ENCODE measurements around the gene TSKU.

GRCh38 chr11:76800466-76801200 is 17.5 kb downstream of the TSKU start:
- no peak for TF ChIP-seq CTCF (conservative IDR thresholded peaks at IDR 0.05; ENCODE audit: low read length)
- TF ChIP-seq EZH2phosphoT487 (IDR thresholded peaks at IDR 0.05; ENCODE audit: borderline replicate concordance) = no peak

Data from Loucy (cell line).